Skeletal muscle tissue (tissue), 4 donors: Measurements from ENCODE around the gene SDK1. TPM values are rescaled to one million over a fixed set of nuclear protein-coding genes. Genes with fewer than 3 reads are reported as not detected.

Experiments used
- H3K27ac ChIP-seq: one replicate; pipeline ENCODE4 v1.7.0; 2013; ENCODE audit warnings: mild to moderate bottlenecking, low read depth, low read length, inconsistent platforms
- H3K27me3 ChIP-seq, 3 donors: one replicate each; pipeline ENCODE4 v1.7.0; 2013; ENCODE audit warnings: low read length in 3 of 3; ENCODE audit not compliant: control insufficient read depth in 3 of 3, insufficient read depth in 3 of 3
- H3K36me3 ChIP-seq, 3 donors: one replicate each; pipeline ENCODE4 v1.7.0; 2013; ENCODE audit warnings: low read length in 3 of 3; ENCODE audit not compliant: control insufficient read depth in 3 of 3, insufficient read depth in 3 of 3
- H3K4me1 ChIP-seq, 3 donors: one replicate each; pipeline ENCODE4 v1.7.0; 2013; ENCODE audit warnings: low read length in 3 of 3, mild to moderate bottlenecking in 3 of 3; ENCODE audit not compliant: control insufficient read depth in 3 of 3, insufficient read depth in 3 of 3
- H3K4me3 ChIP-seq, 3 donors: one replicate each; pipeline ENCODE4 v1.7.0; 2013; ENCODE audit warnings: low read length in 3 of 3
- H3K9ac ChIP-seq, 3 donors: one replicate each; pipeline ENCODE4 v1.7.0; 2013; ENCODE audit warnings: low read length in 3 of 3, mild to moderate bottlenecking in 3 of 3, moderate library complexity in 2 of 3, low read depth in 1 of 3
- H3K9me3 ChIP-seq, 3 donors: one replicate each; pipeline ENCODE4 v1.7.0; 2013; ENCODE audit warnings: low read length in 3 of 3; ENCODE audit not compliant: control insufficient read depth in 3 of 3
- total RNA-seq: library from RNA; depleted of rRNA; stranded (reverse); fragments of >200 nt; gene quantifications from one replicate; pipeline ENCODE4 v1.2.3, GENCODE V29; 2014
- donor health status: Osteomylitis.

Gene SDK1
- total RNA-seq, 1 donor from 2014 or later: 3.7 TPM

DNA sequence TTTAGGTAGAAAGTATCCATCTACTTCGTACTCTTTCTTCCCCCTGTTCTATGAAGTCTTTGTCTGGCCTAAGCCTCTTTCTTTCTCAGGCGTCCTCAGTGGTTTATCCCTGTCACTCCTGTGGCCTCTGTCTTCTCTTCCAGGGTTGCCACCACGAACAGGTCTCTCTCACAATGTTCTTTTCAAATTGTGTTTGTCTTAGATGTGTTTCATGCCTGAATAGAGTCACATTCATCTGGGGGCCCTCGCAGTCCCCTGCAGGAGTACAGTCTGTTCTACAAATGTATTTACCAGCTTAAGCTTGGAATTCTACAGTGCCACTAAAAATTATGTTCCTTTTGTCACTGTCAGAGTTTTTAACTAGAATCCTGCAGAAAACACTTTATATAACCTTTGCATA is 700.7 kb downstream of the SDK1 start:
- H3K36me3 ChIP-seq: no peaks in the 10 kb centered on the region
- H3K9ac ChIP-seq: no peak overlapping the region
- H3K27me3 ChIP-seq: peaks cover 0 to 2% (median 0%) of the 10 kb centered on the region in 3 donors
- no peak overlapping the region for H3K27ac ChIP-seq
- no peaks in the 10 kb centered on the region for H3K9me3 ChIP-seq
- no peak overlapping the region for H3K4me3 ChIP-seq
- H3K4me1 ChIP-seq: peaks cover 0 to 5% (median 0%) of the 10 kb centered on the region in 3 donors

DNA sequence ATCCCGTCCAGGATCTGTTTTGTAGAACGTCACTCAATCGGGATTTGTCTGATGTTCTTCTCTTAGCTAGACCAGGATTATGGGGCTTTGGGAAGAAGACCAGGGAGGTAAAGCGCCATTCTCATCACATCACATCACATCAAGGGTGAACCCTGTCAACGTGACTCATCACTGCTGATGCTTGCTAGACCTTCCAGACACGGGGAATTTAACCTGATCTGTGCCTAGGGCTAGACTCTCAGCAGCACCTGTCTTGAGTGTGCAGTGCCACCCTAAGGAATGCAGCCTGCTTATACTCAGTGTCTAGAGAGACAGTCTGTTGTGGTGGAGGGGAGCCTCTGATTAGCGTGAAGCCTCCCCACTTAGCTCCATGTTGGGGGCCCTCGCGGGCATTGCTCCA is 702.5 kb downstream of the SDK1 start:
- no peaks in the 10 kb centered on the region for H3K36me3 ChIP-seq
- no peak overlapping the region for H3K27ac ChIP-seq
- H3K4me1 ChIP-seq: no peaks in the 10 kb centered on the region
- H3K4me3 ChIP-seq: no peak overlapping the region
- H3K27me3 ChIP-seq: no peaks in the 10 kb centered on the region
- no peaks in the 10 kb centered on the region for H3K9me3 ChIP-seq
- no peak overlapping the region for H3K9ac ChIP-seq

DNA sequence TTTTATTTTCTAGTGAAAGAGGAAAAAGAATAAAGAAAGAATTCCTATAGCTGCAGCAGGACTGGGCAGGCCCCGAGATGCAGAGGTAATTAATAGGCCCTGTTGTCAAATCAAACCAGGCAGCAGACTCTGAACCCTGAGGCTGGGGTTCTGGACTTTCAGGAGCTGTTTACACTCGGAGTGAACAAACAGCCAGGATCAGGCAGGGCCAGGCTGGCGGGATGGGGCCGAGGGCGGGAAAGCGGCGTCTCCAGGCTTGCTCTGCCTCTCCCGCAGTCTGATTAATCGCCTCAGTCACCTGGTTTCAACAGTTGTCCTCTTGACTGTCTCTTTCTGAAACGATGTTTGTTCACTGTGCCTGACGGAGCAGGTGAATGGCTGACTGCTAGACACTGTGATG is 705.6 kb downstream of the SDK1 start:
- Histone ChIP-seq H3K4me1 (peaks cover 0 to 6% (median 0%) of the 10 kb centered on the region in 3 donors), H3K9me3 (no peaks in the 10 kb centered on the region), H3K27me3 (no peaks in the 10 kb centered on the region), H3K9ac (no peak overlapping the region), H3K36me3 (no peaks in the 10 kb centered on the region), H3K27ac (no peak overlapping the region), H3K4me3 (no peak overlapping the region)

DNA sequence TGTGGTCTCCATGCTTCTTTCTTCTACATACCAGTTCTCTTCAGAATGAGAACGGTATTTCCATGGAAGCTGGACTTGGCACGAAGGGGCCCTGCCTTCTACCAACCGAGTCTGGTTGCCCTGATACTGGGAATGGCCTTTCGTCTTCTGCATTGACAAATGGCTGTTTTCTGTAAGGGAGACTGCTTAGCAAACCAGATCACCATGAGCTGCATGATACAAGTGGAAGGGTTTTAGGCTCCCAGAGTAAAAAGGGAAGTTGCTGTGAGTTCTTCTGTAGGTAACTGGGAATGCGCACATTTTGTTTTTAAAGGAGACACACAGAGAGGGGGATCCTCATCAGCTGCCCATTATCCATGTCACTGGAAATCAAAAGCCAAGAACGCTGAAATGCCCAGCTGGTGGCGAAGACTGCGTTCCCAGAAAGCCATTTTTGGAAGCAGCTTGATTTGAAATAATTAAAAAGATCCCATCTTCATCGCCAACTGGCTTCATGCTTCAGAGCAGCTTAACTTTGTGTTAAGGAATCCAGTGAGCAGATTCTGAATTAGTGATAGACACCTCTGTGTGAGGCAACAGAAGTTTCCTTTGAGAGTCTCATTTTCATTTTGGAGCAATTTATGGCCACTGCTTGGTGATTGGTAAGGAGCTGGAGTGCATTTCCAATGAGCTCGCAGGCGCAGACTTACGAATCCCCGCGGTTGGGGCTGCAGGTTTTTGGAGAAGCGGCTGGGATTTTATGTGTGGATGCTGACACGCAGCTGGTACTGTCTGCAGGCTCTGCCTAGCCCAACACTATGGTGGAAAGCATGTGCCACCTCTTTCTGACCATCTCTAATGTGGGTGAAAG is 708.4 kb downstream of the SDK1 start:
- Histone ChIP-seq H3K9me3 (no peaks in the 10 kb centered on the region), H3K36me3 (no peaks in the 10 kb centered on the region), H3K4me3 (no peak overlapping the region), H3K9ac (no peak overlapping the region), H3K27ac (no peak overlapping the region), H3K4me1 (peaks cover 0 to 6% (median 0%) of the 10 kb centered on the region in 3 donors), H3K27me3 (peaks cover 0 to 3% (median 0%) of the 10 kb centered on the region in 3 donors)

DNA sequence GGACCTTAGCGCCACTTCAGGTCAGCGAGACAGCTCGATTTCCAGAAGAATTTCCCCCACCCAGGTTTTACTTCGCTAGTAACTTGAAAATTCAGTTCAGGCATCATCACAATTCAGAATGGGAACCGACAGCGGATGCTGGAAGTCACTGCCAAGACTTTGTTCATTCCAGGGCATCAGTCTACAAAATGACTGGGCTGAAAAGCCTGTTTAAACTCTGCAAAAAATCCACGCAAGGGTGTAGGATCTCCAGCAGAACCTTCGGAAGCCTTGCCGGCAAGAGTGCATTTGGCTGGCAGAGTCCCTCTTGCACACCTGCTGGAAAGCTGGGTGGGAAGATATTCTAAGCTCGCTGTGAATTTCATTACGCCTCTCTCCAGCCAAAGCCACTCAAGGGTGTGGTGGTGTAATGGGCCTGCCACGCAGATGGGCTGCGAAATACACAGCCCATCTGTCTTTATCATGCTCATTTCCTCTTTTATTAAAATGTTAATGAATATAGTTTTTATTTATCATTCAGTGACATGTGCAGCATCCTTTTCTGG is 709.1 kb downstream of the SDK1 start:
- no peak overlapping the region for H3K9ac ChIP-seq
- peaks cover 0 to 6% (median 0%) of the 10 kb centered on the region in 3 donors for H3K4me1 ChIP-seq
- H3K36me3 ChIP-seq: no peaks in the 10 kb centered on the region
- H3K4me3 ChIP-seq: no peak overlapping the region
- no peaks in the 10 kb centered on the region for H3K9me3 ChIP-seq
- peaks cover 0 to 3% (median 0%) of the 10 kb centered on the region in 3 donors for H3K27me3 ChIP-seq
- no peak overlapping the region for H3K27ac ChIP-seq

DNA sequence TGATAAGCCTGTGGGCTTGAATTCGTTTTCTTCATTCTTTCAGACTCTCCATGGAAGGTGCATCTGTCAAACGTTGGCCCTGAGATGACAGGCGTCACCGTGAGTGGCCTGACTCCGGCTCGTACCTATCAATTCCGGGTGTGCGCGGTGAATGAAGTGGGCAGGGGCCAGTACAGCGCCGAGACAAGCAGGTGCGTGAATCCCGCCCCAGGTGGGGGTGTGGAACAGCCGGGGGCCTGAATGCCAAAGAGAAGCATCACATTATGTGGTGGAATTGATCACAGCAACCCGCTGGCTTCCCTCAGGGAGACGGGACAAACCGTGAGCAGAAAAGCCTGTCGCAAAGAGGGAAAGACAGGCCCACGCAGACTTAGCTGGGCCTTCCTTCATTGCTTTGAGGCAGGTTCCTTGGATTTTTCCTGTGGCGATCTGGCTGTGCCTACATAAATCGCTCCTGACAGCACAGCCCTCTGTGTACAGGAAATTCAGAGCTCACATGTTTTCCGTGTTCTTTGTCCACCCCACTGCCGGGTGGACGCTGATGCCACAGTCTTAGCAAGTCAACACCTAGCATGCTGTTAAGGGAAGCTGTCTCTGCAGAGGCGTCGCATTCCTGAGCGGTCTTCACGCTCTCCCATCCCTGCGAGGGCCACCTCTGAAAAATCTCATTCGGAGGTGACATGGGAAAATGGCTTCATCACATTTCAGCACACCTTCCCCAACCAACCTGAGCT is 710.0 kb downstream of the SDK1 start:
- Histone ChIP-seq H3K4me1 (peaks cover 0 to 6% (median 0%) of the 10 kb centered on the region in 3 donors), H3K9ac (no peak overlapping the region)

DNA sequence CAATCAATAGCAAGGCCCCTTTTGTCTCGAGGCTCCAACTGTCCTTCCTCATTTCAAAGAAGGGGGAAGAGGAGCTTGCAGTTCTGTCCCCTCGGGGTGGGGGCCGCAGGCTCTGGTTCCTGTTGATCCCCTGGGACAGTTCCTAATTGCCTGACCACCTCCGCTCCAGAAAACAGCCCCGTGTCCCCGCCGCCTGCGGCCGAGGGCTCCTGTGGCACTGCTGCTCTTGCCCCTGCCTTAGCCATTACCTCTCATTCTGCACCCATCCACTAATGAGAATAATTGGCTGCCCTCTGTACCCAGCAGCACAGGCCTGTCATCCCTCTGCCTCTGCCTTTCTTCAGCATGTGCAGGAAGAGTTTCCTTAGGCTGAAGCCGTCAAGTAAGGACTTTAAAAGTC is 712.7 kb downstream of the SDK1 start:
- Histone ChIP-seq H3K9me3 (peaks cover 0 to 5% (median 1%) of the 10 kb centered on the region in 3 donors), H3K9ac (no peak overlapping the region), H3K27me3 (peaks cover 0 to 3% (median 0%) of the 10 kb centered on the region in 3 donors), H3K4me3 (no peak overlapping the region), H3K4me1 (peaks cover 0 to 6% (median 0%) of the 10 kb centered on the region in 3 donors), H3K27ac (no peak overlapping the region), H3K36me3 (no peaks in the 10 kb centered on the region)

More for the DNA sequence above, 710.0 kb downstream of the SDK1 start:
- peaks cover 0 to 3% (median 0%) of the 10 kb centered on the region in 3 donors for H3K27me3 ChIP-seq
- no peak overlapping the region for H3K27ac ChIP-seq
- no peak overlapping the region for H3K4me3 ChIP-seq
- no peaks in the 10 kb centered on the region for H3K9me3 ChIP-seq
- H3K36me3 ChIP-seq: no peaks in the 10 kb centered on the region

DNA sequence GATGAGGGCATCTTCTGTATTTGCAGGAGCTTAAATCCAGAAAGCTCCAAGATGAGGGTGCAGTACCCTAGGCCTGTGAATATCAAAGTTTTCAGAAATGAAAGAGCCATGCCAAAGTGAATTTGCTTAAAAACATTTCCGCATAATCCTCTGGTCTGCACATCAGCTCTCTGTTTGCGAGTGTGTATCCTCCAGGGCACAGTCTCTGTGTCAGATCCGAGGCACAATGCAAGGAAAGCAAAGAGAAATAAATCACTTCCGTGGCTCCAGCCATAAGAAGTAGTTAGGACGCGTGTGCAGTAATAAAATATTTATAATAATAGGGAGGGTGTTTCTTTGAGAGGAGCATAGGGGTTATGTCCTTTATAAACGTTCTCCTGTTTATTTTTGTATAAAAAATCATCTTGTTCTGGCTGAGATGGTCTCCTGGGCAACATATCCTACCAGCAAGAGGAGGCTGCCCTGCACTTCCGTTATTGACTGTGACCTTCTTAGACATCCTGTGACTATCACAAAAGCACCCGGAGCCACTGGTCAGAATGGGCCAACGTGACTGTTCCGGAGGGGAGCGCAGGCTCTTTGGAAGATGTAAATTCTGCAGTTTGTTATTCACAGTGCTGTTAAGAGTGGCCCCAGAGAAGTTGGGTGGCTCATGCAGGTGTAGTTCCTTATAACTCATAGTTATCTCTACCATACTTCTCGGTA is 713.4 kb downstream of the SDK1 start:
- Histone ChIP-seq H3K9ac (no peak overlapping the region), H3K9me3 (peaks cover 0 to 8% (median 5%) of the 10 kb centered on the region in 3 donors), H3K27me3 (peaks cover 0 to 3% (median 0%) of the 10 kb centered on the region in 3 donors), H3K36me3 (peaks cover 0 to 2% (median 0%) of the 10 kb centered on the region in 3 donors), H3K4me3 (no peak overlapping the region), H3K4me1 (peaks cover 0 to 4% (median 0%) of the 10 kb centered on the region in 3 donors), H3K27ac (no peak overlapping the region)

DNA sequence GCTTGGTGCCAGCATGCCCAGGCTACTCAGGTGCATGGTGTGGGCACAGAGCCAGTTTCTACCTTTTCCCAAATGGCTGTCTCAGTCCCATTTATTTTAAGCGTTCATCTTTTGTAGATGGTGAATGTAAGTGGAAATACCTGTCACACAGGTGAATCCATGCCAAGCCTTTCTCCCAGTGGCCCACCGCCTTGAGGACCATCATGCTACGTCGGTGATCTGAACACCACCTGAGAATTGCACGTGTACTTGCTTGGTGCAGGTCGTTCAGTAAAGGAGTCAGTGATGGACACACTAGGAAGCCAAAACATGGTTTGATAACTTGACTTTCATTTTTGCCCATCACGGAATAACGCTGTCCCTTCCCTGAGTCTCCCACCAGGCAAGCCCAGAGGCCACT is 714.3 kb downstream of the SDK1 start:
- Histone ChIP-seq H3K4me1 (no peaks in the 10 kb centered on the region), H3K36me3 (peaks cover 0 to 2% (median 0%) of the 10 kb centered on the region in 3 donors), H3K9ac (no peak overlapping the region), H3K27ac (no peak overlapping the region), H3K9me3 (peaks cover 0 to 8% (median 6%) of the 10 kb centered on the region in 3 donors), H3K4me3 (no peak overlapping the region), H3K27me3 (peaks cover 0 to 3% (median 0%) of the 10 kb centered on the region in 3 donors)
